Naive thymus-derived CD4-positive, alpha-beta T cell (primary cell): Measurements from ENCODE around the gene TTLL5. TPM values are rescaled to one million over a fixed set of nuclear protein-coding genes. Genes with fewer than 3 reads are reported as not detected.

Experiments used
- ATAC-seq: fragments of 150-1000 bp; cut with Tn5 transposase; 2 replicates; pipeline ENCODE4 v1.10.0; 2021; ENCODE audit warnings: mild to moderate bottlenecking, moderate library complexity
- CTCF ChIA-PET: fragments of 350-600 bp; sonication (Branson Sonifier 250); formaldehyde crosslinking; loops from one replicate; lab custom pipeline; 2021; ENCODE audit warnings: antibody characterized with exemption; lab: Charles Lee
- POLR2A ChIA-PET: fragments of 350-600 bp; sonication (Branson Sonifier 250); formaldehyde crosslinking; loops from one replicate; lab custom pipeline; 2021; ENCODE audit warnings: antibody characterized with exemption, inconsistent platforms; lab: Charles Lee
- DNase-seq, 9 donors: peaks; one replicate each; pipeline versions ENCODE4 v3.0.0 to v3.0.0-alpha.2; 2020 to 2022; ENCODE audit warnings: mixed read lengths in 1 of 9
- H3K27ac ChIP-seq: one replicate; pipeline ENCODE4 v1.7.0; 2013; ENCODE audit warnings: mild to moderate bottlenecking, low read depth, low read length, moderate library complexity
- H3K27me3 ChIP-seq, 2 donors: one replicate each; pipeline ENCODE4 v1.7.0; 2013; ENCODE audit warnings: low read length in 2 of 2, mild to moderate bottlenecking in 2 of 2, moderate library complexity in 2 of 2; ENCODE audit not compliant: control insufficient read depth in 2 of 2, insufficient read depth in 2 of 2
- H3K36me3 ChIP-seq, 3 experiments: 1 replicate in 2 of 3; 2 replicates in 1 of 3; pipeline ENCODE4 v1.7.0; 2013; ENCODE audit warnings: low read length in 3 of 3, mild to moderate bottlenecking in 3 of 3, moderate library complexity in 1 of 3; ENCODE audit not compliant: insufficient read depth in 3 of 3, control insufficient read depth in 2 of 3
- H3K4me1 ChIP-seq, 2 donors: one replicate each; pipeline ENCODE4 v1.7.0; 2013; ENCODE audit warnings: low read length in 2 of 2, mild to moderate bottlenecking in 2 of 2, moderate library complexity in 1 of 2; ENCODE audit not compliant: control insufficient read depth in 2 of 2, insufficient read depth in 2 of 2
- H3K4me3 ChIP-seq: 2 replicates; pipeline ENCODE4 v1.7.0; 2013; ENCODE audit warnings: mild to moderate bottlenecking, low read length
- H3K9me3 ChIP-seq, 3 experiments: 1 replicate in 2 of 3; 2 replicates in 1 of 3; pipeline ENCODE4 v1.7.0; 2013; ENCODE audit warnings: low read length in 3 of 3; ENCODE audit not compliant: control insufficient read depth in 2 of 3
- H3K27ac Mint-ChIP-seq, 9 donors: one replicate each; pipeline ENCODE4 v1.8.0; 2020 to 2022; ENCODE audit warnings: mixed read lengths in 9 of 9, mild to moderate bottlenecking in 8 of 9, moderate library complexity in 5 of 9, inconsistent platforms in 2 of 9
- H3K27me3 Mint-ChIP-seq, 5 donors: one replicate each; pipeline ENCODE4 v1.8.0; 2021 to 2022; ENCODE audit warnings: mixed read lengths in 5 of 5, mild to moderate bottlenecking in 1 of 5
- H3K36me3 Mint-ChIP-seq, 5 donors: one replicate each; pipeline ENCODE4 v1.8.0; 2020 to 2022; ENCODE audit warnings: mixed read lengths in 5 of 5, mild to moderate bottlenecking in 3 of 5, inconsistent platforms in 1 of 5
- H3K4me1 Mint-ChIP-seq, 7 donors: one replicate each; pipeline ENCODE4 v1.8.0; 2020 to 2022; ENCODE audit warnings: mixed read lengths in 7 of 7, mild to moderate bottlenecking in 3 of 7, inconsistent platforms in 1 of 7
- H3K4me3 Mint-ChIP-seq, 10 donors: one replicate each; pipeline ENCODE4 v1.8.0; 2020 to 2022; ENCODE audit warnings: mild to moderate bottlenecking in 10 of 10, mixed read lengths in 10 of 10, moderate library complexity in 6 of 10, inconsistent platforms in 2 of 10
- H3K9me3 Mint-ChIP-seq, 11 donors: one replicate each; pipeline ENCODE4 v1.8.0; 2020 to 2022; ENCODE audit warnings: mixed read lengths in 11 of 11, mild to moderate bottlenecking in 4 of 11, inconsistent platforms in 1 of 11, moderate library complexity in 1 of 11
- intact Hi-C, 2 donors: fragments of 100-400 bp; cut with micrococcal nuclease; formaldehyde crosslinking; loops; one replicate each; pipeline ENCODE4 v1.15.1; 2023
- polyA plus RNA-seq, 2 donors: library from polyadenylated mRNA; unstranded; fragments of 300-500 nt; fragmentation: Illumina TruSeq; gene quantifications; one replicate each; pipeline ENCODE4 v1.2.3, GENCODE V29; 2021
- total RNA-seq, 6 experiments: library from RNA in 5 of 6; stranded (reverse) in 5 of 6; gene quantifications; 1 replicate in 5 of 6; 2 replicates in 1 of 6; pipeline ENCODE4 v1.2.3 and lab custom pipeline; 2021 to 2026

The TTLL5 gene
- 10 to 100 TPM; 21.0 to 31.4 (median 21.6) TPM for total RNA-seq
- polyA plus RNA-seq, result 10 to 100 TPM in 1 of 2 donors, 1 to 10 TPM in 1; 7.8 to 15.6 TPM
- 35.5 reads per million, percentile 64 among the genes with 10 or more reads in this experiment for total RNA-seq (lab: John Stamatoyannopoulos, UW)

- Mint-ChIP-seq H3K9me3 (peaks cover 0 to 5% (median 0%) of the 10 kb centered on the region in 11 donors), H3K27me3 (peaks cover 0 to 6% (median 0%) of the 10 kb centered on the region in 5 donors), H3K36me3 (peaks cover 0 to 10% (median 6%) of the 10 kb centered on the region in 5 donors), H3K4me1 (peaks cover 11 to 48% (median 39%) of the 10 kb centered on the region in 7 donors), H3K27ac (peak within 1 kb of the TSS; percentile 94 to 100 (median 97)), H3K4me3 (peak within 1 kb of the TSS; percentile 93 to 100 (median 98))
- Histone ChIP-seq H3K4me1 (peaks cover 0 to 6% of the 10 kb centered on the region in 2 donors), H3K27ac (peak within 1 kb of the TSS; percentile 89), H3K4me3 (peak within 1 kb of the TSS; percentile 86), H3K9me3 (no peaks in the 10 kb centered on the region), H3K36me3 (peaks cover 0 to 20% (median 0%) of the 10 kb centered on the region in 3 experiments), H3K27me3 (no peaks in the 10 kb centered on the region)
- intact Hi-C loops, result loop anchor here (1.0 to 10.0 kb wide), 24 partner anchors 138 to 1954 kb away; partner anchors contain the start of genes GPATCH2L (in 2 of the 2), ISCA2 (in 2 of the 2), NEK9 (in 2 of the 2) and NPC2 (in 2 of the 2)
- POLR2A ChIA-PET, result interaction anchor here (0.6 to 1.7 kb wide), 7 partner anchors 11 to 951 kb away, joined by 3 to 6 read pairs (median 4); partner anchors contain the start of genes FLVCR2 and NEK9
- CTCF ChIA-PET, result interaction anchor here (0.5 to 2.3 kb wide), 4 partner anchors 83 to 554 kb away, joined by 3 to 20 read pairs (median 5); partner anchors contain the start of gene FLVCR2
- ATAC-seq, result peak; percentile 95
- DNase-seq, result peak; percentile 94 to 98 (median 97)
These were observed at the start of gene TTLL5, which contains the start of gene ERG28 for GRCh38 chr14:75660630-75661498. Gene TTLL5, plus strand, starts transcription at chr14:75661246. Its CDS starts 1,904 bp downstream, at chr14:75663150. Gene ERG28, minus strand, starts transcription at chr14:75660876. Its CDS starts 3,374 bp downstream, at chr14:75657502.

GRCh38 chr14:75612157-75612556, 48.9 kb upstream of the TTLL5 start:
- ATAC-seq (no peak), DNase-seq (no peak)
- intact Hi-C loops, result no loop called here
- Histone ChIP-seq H3K27me3 (no peaks in the 10 kb centered on the region), H3K4me3 (no peak overlapping the region), H3K27ac (no peak overlapping the region), H3K36me3 (no peaks in the 10 kb centered on the region), H3K9me3 (no peaks in the 10 kb centered on the region), H3K4me1 (no peaks in the 10 kb centered on the region)
- ChIA-PET CTCF (no interaction called here), POLR2A (no interaction called here)
- Mint-ChIP-seq H3K4me1 (peaks cover 0 to 2% (median 0%) of the 10 kb centered on the region in 7 donors), H3K9me3 (peaks cover 0 to 22% (median 7%) of the 10 kb centered on the region in 11 donors), H3K4me3 (no peak overlapping the region), H3K27me3 (no peaks in the 10 kb centered on the region), H3K27ac (no peak overlapping the region), H3K36me3 (peaks cover 2 to 34% (median 25%) of the 10 kb centered on the region in 5 donors)

GRCh38 chr14:75614179-75614578, 46.9 kb upstream of the TTLL5 start:
- no peak overlapping the region for H3K27ac Mint-ChIP-seq
- ATAC-seq, result peak; percentile 36
- intact Hi-C loops, result no loop called here
- peaks cover 0 to 2% (median 0%) of the 10 kb centered on the region in 7 donors for H3K4me1 Mint-ChIP-seq
- no peak overlapping the region for H3K4me3 Mint-ChIP-seq
- CTCF ChIA-PET, result no interaction called here
- peaks cover 2 to 20% (median 14%) of the 10 kb centered on the region in 5 donors for H3K36me3 Mint-ChIP-seq
- Histone ChIP-seq H3K36me3 (no peaks in the 10 kb centered on the region), H3K27ac (no peak overlapping the region), H3K4me1 (no peaks in the 10 kb centered on the region), H3K9me3 (no peaks in the 10 kb centered on the region), H3K4me3 (no peak overlapping the region), H3K27me3 (no peaks in the 10 kb centered on the region)
- DNase-seq, result no peak
- peaks cover 0 to 10% (median 2%) of the 10 kb centered on the region in 11 donors for H3K9me3 Mint-ChIP-seq
- no peaks in the 10 kb centered on the region for H3K27me3 Mint-ChIP-seq
- POLR2A ChIA-PET, result no interaction called here

- Histone ChIP-seq H3K27me3 (no peaks in the 10 kb centered on the region), H3K9me3 (no peaks in the 10 kb centered on the region), H3K27ac (no peak overlapping the region), H3K4me1 (no peaks in the 10 kb centered on the region), H3K36me3 (no peaks in the 10 kb centered on the region), H3K4me3 (no peak overlapping the region)
- ATAC-seq, result peak; percentile 92
- ChIA-PET POLR2A (no interaction called here), CTCF (no interaction called here)
- H3K27me3 Mint-ChIP-seq, result no peaks in the 10 kb centered on the region
- H3K36me3 Mint-ChIP-seq, result peaks cover 2 to 15% (median 14%) of the 10 kb centered on the region in 5 donors
- no peak for DNase-seq
- peaks cover 0 to 9% (median 1%) of the 10 kb centered on the region in 11 donors for H3K9me3 Mint-ChIP-seq
- peak overlapping the region in 1 of 9 donors; percentile 54 for H3K27ac Mint-ChIP-seq
- H3K4me3 Mint-ChIP-seq, result no peak overlapping the region
- intact Hi-C loops, result no loop called here
- H3K4me1 Mint-ChIP-seq, result peaks cover 0 to 2% (median 0%) of the 10 kb centered on the region in 7 donors
These were observed 45.8 kb upstream of the TTLL5 start for GRCh38 chr14:75615200-75615599.

GRCh38 chr14:75619548-75619947, 41.5 kb upstream of the TTLL5 start:
- Mint-ChIP-seq H3K27ac (no peak overlapping the region), H3K27me3 (no peaks in the 10 kb centered on the region), H3K4me1 (no peaks in the 10 kb centered on the region), H3K4me3 (no peak overlapping the region), H3K36me3 (peaks cover 0 to 6% (median under 1%) of the 10 kb centered on the region in 5 donors), H3K9me3 (peaks cover 0 to 2% (median 0%) of the 10 kb centered on the region in 11 donors)
- Histone ChIP-seq H3K4me3 (no peak overlapping the region), H3K27me3 (no peaks in the 10 kb centered on the region), H3K27ac (no peak overlapping the region), H3K36me3 (no peaks in the 10 kb centered on the region), H3K4me1 (no peaks in the 10 kb centered on the region), H3K9me3 (no peaks in the 10 kb centered on the region)
- DNase-seq (no peak), ATAC-seq (no peak)
- intact Hi-C loops, result no loop called here
- ChIA-PET CTCF (no interaction called here), POLR2A (no interaction called here)

GRCh38 chr14:75625034-75625433, 36.0 kb upstream of the TTLL5 start:
- intact Hi-C loops, result no loop called here
- POLR2A ChIA-PET, result no interaction called here

More at GRCh38 chr14:75625034-75625433, 36.0 kb upstream of the TTLL5 start:
- ATAC-seq (no peak), DNase-seq (no peak)
- Histone ChIP-seq H3K36me3 (no peaks in the 10 kb centered on the region), H3K27ac (no peak overlapping the region), H3K4me1 (no peaks in the 10 kb centered on the region), H3K27me3 (no peaks in the 10 kb centered on the region), H3K9me3 (no peaks in the 10 kb centered on the region), H3K4me3 (no peak overlapping the region)
- CTCF ChIA-PET, result interaction anchor here (1.4 kb wide), 1 partner anchor 29 kb away, joined by 3 read pairs; no protein-coding TSS in a partner anchor
- Mint-ChIP-seq H3K9me3 (no peaks in the 10 kb centered on the region), H3K27ac (no peak overlapping the region), H3K27me3 (no peaks in the 10 kb centered on the region), H3K4me3 (no peak overlapping the region), H3K4me1 (no peaks in the 10 kb centered on the region), H3K36me3 (peaks cover 0 to 26% (median 0%) of the 10 kb centered on the region in 5 donors)
